OCI-LY3 (cell line): ENCODE results near the gene RAB19.

ENCODE experiments used
- H2AFZ ChIP-seq: fragments of 200-600, 300-600 bp; shearing (Covaris generic); 2 replicates; pipeline ENCODE4 v1.6.0; 2014; ENCODE audit warnings: antibody characterized with exemption, low read depth, low read length
- H3K27ac ChIP-seq: fragments of 200-600, 300-600 bp; sonication (generic); 2 replicates; pipeline ENCODE4 v1.5.1; 2014; ENCODE audit warnings: mild to moderate bottlenecking, low read length, moderate library complexity, mixed read lengths
- H3K27me3 ChIP-seq: fragments of 200-600, 300-600 bp; sonication (generic); 2 replicates; pipeline ENCODE4 v1.6.1; 2014; ENCODE audit warnings: low read depth, low read length, mixed read lengths
- H3K36me3 ChIP-seq: fragments of 200-600, 300-600 bp; sonication (generic); replicated peaks from 2 replicates; pipeline ENCODE3; 2014; ENCODE audit warnings: low read depth, low read length, mixed read lengths
- H3K4me1 ChIP-seq: fragments of 300-600, 200-600 bp; sonication (generic); 2 replicates; pipeline ENCODE4 v1.6.1; 2014; ENCODE audit warnings: low read length, mixed read lengths
- H3K4me2 ChIP-seq: fragments of 200-600, 300-600 bp; sonication (generic); 2 replicates; pipeline ENCODE4 v1.6.1; 2014; ENCODE audit warnings: low read length, mixed read lengths
- H3K4me3 ChIP-seq: fragments of 300-600, 200-600 bp; sonication (generic); 2 replicates; pipeline ENCODE4 v1.5.1; 2014; ENCODE audit warnings: antibody characterized with exemption, mild to moderate bottlenecking, low read length, moderate library complexity
- H3K79me2 ChIP-seq: fragments of 300-600, 200-600 bp; shearing (Covaris generic); 2 replicates; pipeline ENCODE4 v1.6.1; 2014; ENCODE audit warnings: mild to moderate bottlenecking, low read length, mixed read lengths
- H3K9ac ChIP-seq: fragments of 300-600, 200-600 bp; shearing (Covaris generic); 2 replicates; pipeline ENCODE4 v1.6.0; 2014; ENCODE audit warnings: mild to moderate bottlenecking, low read length, moderate library complexity
- H3K9me3 ChIP-seq: fragments of 200-600, 300-600 bp; shearing (Covaris generic); 2 replicates; pipeline ENCODE4 v1.6.1; 2014; ENCODE audit warnings: low read length, mixed read lengths; ENCODE audit not compliant: insufficient read depth
- H4K20me1 ChIP-seq: fragments of 200-600, 300-600 bp; sonication (generic); 2 replicates; pipeline ENCODE4 v1.6.1; 2016; ENCODE audit warnings: low read length, mixed read lengths; ENCODE audit not compliant: insufficient read depth
- EZH2phosphoT487 ChIP-seq: fragments of 200-600 bp; shearing (Covaris generic); IDR thresholded peaks from 2 replicates; pipeline ENCODE4 v1.6.1; 2018; ENCODE audit warnings: antibody characterized with exemption, mixed run types, low read depth
- TF ChIP-seq, protein P1 (sequence below): fragments of 200-600, 300-600 bp; sonication (generic); IDR thresholded peaks from 2 replicates; pipeline ENCODE4 v1.5.1; 2014; ENCODE audit warnings: antibody characterized with exemption, low read length, low read depth

The RAB19 gene

DNA sequence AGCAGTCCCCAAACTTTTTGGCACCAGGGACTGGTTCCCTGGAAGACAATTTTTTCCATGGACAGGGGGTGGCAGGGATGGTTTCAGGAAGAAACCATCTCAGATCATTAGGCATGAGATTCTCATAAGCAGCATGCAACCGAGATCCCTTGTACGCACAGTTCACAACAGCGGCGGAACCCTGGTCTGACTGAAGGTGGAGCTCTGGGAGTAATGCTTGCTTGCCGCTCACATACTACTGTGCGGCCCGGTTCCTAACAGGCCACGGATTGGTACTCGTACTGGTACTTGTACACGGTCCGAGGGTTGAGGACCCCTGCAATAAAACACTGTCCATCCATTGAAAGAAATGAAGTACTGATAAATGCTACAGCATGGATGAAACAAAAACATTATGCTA, 42.6 kb downstream of the RAB19 start:
- Histone ChIP-seq H3K4me2 (no peak overlapping the region), H3K36me3 (peaks cover 8% of the 10 kb centered on the region), H2AFZ (no peak overlapping the region), H3K9ac (no peak overlapping the region), H3K4me1 (peaks cover 16% of the 10 kb centered on the region), H3K27me3 (no peaks in the 10 kb centered on the region), H3K27ac (no peak overlapping the region), H3K79me2 (no peaks in the 10 kb centered on the region), H3K9me3 (no peaks in the 10 kb centered on the region), H4K20me1 (0 out of 2 replicates have a peak, but pooled peaks cover 3% of the 10 kb centered on the region), H3K4me3 (no peak overlapping the region)
- TF ChIP-seq, protein P1, sequence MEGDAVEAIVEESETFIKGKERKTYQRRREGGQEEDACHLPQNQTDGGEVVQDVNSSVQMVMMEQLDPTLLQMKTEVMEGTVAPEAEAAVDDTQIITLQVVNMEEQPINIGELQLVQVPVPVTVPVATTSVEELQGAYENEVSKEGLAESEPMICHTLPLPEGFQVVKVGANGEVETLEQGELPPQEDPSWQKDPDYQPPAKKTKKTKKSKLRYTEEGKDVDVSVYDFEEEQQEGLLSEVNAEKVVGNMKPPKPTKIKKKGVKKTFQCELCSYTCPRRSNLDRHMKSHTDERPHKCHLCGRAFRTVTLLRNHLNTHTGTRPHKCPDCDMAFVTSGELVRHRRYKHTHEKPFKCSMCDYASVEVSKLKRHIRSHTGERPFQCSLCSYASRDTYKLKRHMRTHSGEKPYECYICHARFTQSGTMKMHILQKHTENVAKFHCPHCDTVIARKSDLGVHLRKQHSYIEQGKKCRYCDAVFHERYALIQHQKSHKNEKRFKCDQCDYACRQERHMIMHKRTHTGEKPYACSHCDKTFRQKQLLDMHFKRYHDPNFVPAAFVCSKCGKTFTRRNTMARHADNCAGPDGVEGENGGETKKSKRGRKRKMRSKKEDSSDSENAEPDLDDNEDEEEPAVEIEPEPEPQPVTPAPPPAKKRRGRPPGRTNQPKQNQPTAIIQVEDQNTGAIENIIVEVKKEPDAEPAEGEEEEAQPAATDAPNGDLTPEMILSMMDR, result no peak
- no peak for TF ChIP-seq EZH2phosphoT487

DNA sequence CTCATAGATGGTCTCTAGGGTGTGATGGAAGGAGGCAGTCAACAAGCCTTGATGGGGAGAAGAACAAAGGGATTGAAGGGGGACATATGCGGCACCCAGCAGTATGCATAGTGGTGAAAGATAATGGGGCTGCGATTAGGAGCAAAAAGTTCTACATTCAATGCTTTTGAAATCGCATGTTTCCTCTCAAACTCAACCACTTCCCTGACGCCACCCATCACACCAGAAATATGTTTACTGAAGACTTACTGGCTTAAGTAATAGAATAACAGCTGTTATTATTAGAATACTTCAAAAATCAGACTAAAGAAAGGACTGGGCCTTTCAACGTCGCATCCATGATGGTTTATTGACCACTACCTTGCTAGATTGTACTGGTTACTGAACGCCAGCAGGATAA, 44.0 kb downstream of the RAB19 start:
- Histone ChIP-seq H3K4me2 (no peak overlapping the region), H3K27me3 (no peaks in the 10 kb centered on the region), H4K20me1 (peaks cover 7% of the 10 kb centered on the region; the same call in 1 of the 2 replicates), H2AFZ (no peak overlapping the region), H3K4me3 (no peak overlapping the region), H3K27ac (no peak overlapping the region), H3K9ac (no peak overlapping the region), H3K79me2 (no peaks in the 10 kb centered on the region), H3K36me3 (peaks cover 13% of the 10 kb centered on the region), H3K9me3 (no peaks in the 10 kb centered on the region), H3K4me1 (peaks cover 11% of the 10 kb centered on the region)
- TF ChIP-seq, protein P1, result no peak
- no peak for TF ChIP-seq EZH2phosphoT487

DNA sequence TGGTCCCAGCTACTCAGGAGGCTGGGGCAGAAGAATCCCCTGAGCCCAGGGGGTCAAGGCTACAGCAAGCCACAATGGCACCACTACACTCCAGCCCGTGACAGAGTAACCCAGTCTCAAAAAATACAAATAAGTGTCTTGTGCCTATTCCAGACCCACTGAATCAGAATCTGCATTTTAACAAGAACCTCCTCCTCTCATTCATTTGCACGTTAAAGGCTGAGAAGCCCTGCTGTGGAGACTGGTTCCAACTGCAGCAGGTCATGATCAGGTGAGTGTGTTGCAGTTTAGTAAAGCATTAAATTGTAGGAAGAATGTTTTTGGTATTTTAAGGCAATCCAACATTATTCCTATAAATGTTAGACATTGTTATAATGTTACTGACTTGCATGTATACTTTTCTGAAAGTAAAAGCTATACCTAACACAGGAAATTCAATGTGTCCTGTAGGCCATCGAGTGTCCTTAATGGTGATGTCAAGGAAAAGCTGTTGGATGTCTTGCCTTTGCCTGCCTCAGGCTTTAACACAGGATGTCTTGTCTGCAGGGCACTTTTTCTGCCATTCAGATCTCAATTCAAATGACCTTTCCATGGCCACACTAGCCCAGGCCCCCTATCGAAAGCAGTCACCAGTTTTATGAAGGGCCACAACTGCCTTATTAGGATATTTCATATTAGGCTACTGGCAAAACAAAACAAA, 45.1 kb downstream of the RAB19 start:
- Histone ChIP-seq H3K4me2 (no peak overlapping the region), H4K20me1 (peaks cover 16% of the 10 kb centered on the region; the same call in 1 of the 2 replicates), H3K36me3 (peaks cover 13% of the 10 kb centered on the region), H3K27ac (no peak overlapping the region), H3K79me2 (no peaks in the 10 kb centered on the region), H2AFZ (no peak overlapping the region), H3K27me3 (no peaks in the 10 kb centered on the region), H3K4me1 (peaks cover 11% of the 10 kb centered on the region), H3K9me3 (no peaks in the 10 kb centered on the region), H3K9ac (no peak overlapping the region), H3K4me3 (no peak overlapping the region)
- no peak for TF ChIP-seq EZH2phosphoT487
- TF ChIP-seq, protein P1, result no peak

- H3K4me1 ChIP-seq, result peaks cover 23% of the 10 kb centered on the region
- TF ChIP-seq, protein P1, result no peak
- TF ChIP-seq EZH2phosphoT487, result no peak
- H3K79me2 ChIP-seq, result no peaks in the 10 kb centered on the region
- no peak overlapping the region for H3K27ac ChIP-seq
- peaks cover 34% of the 10 kb centered on the region for H3K36me3 ChIP-seq
- H3K9ac ChIP-seq, result no peak overlapping the region
- H4K20me1 ChIP-seq, result peaks cover 29% of the 10 kb centered on the region; the same call in 1 of the 2 replicates
- no peaks in the 10 kb centered on the region for H3K9me3 ChIP-seq
- H2AFZ ChIP-seq, result no peak overlapping the region
- no peak overlapping the region for H3K4me2 ChIP-seq
- no peaks in the 10 kb centered on the region for H3K27me3 ChIP-seq
- H3K4me3 ChIP-seq, result no peak overlapping the region
Observed at GRCh38 chr7:140451716-140452115, 47.9 kb downstream of the RAB19 start.
